Measurements from ENCODE around the gene LINC00632.

- TF ChIP-seq CTCF (IDR thresholded peaks at IDR 0.05) (no peak), POLR2A (IDR thresholded peaks at IDR 0.05) (no peak)
Observed at GRCh38 chrX:140723121-140723715, 13.7 kb downstream of the LINC00632 start.
